RKO (cell line): Measurements from ENCODE around the gene ASB6.

ENCODE experiments used
- DNase-seq: peaks from one replicate; pipeline ENCODE4 v3.0.0-alpha.2; 2016; ENCODE audit warnings: low spot score

ASB6 gene, protein sequence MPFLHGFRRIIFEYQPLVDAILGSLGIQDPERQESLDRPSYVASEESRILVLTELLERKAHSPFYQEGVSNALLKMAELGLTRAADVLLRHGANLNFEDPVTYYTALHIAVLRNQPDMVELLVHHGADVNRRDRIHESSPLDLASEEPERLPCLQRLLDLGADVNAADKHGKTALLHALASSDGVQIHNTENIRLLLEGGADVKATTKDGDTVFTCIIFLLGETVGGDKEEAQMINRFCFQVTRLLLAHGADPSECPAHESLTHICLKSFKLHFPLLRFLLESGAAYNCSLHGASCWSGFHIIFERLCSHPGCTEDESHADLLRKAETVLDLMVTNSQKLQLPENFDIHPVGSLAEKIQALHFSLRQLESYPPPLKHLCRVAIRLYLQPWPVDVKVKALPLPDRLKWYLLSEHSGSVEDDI

DNA sequence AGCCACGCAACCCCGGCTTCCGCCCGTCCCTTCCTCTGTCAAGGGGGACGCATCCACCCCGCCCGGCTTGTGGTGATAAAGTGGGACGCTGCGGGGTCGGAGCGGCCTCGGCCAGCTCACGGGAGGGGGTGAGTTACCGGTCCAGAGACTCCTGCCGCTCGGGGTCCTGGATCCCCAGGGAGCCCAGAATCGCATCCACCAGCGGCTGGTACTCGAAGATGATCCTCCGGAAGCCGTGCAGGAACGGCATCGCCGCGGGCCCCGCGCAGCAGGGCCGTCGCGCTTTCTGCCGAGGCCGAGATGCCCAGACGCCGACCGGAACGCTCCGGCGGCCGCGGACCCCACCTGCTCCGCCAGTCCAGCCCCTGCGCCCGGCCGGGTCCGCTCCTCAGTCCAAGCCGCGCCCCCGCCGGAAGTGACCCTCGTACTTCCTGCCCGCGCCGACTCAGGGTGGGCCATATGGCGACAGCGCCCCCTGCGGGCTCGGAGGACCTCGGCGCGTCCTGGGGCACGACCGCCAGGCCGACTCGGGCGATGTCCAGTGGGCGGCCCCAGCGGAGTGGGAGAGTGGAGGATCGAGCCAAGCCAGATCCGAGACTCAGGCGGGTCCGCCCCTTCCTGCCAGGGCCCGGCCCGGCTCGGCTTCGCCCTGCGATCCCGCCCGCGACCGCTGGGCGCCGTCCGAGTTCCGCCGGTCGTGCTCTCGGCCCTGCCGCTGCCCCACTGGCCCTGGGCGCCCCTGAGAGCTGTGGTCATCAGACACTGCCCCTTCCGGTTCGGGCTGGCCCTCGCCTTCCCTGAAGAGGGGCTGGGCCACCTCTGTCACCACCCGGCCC is at the start of gene ASB6:
Gene ASB6, minus strand, starts transcription at position 402 of the 836 bp plus-strand sequence. Its CDS starts 152 bp downstream, at position 250.
- peak; percentile 99 for DNase-seq

DNA sequence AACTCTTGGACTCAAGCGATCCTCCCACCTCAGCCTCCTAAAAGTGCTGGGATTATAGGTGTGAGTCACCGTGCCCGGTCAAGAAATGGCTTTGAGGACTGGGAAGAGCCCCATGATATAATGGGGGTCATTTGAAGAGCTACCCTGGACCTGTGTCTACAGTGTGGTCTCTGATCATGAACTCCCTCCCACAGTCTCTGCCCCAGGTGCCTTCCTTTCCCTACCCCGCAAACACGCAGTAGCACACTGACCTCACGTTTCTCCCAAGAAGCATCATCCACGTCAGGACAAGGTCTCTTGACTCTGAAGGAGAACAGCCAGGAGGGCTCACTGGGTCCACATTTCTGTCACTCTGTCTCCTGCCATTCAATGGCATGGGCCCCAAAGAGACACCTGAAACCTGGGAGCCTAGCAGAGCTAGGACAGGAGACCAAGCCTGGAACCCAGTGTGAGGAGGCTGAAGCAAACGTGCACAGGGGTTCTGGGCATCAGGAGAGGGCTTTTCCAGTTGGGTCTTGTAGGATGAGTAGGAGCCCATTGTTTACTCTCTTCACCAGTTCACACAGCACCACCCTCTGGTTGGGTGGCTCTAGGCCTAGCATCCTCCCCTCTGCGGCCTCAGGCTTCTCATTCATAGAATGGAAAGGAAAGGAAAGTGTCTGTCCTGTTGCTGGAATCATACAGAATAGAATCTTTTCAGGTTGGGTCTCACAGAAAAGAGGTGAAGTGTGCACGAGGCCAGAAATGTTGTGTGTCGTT is 46.5 kb upstream of the ASB6 start:
- no peak for DNase-seq

DNA sequence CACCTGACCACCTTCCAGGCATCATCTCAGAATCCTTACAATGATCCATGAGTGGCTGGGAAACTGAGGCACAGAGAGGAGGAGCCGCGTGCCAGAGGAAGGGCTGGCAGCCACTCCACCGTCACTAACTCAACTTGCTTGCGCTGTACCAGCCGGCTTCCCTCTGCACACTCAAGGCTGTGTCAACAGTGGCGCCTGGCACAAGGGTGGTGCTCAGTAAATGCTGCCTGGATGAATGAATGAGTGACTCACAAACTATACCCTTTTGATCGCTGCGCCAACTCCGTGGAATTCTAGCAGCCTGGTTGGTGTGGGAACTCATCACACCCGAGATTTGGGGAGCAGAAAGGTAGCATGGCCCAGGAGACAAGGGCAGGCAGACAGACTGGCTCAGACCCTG is 45.4 kb upstream of the ASB6 start:
- no peak for DNase-seq

DNA sequence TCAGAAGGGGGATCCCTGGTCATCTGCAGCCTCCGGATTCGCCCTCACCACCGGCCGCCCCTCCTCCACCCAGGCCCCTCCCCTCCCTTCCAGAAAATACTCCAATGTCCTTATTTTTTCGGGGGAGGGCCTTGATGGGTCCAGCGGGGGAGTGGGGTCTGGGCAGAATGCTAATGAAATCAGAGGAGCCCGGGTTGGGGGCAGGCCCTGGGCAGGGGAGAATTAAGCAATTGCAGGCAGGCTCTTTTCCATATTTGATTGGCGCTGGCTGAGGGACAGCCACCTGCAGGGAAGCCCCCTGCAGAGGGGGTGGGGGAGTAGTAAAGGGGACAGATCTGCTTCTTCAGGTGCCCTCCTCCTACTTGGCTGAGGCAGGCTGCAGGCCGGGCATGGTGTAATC is 44.8 kb upstream of the ASB6 start:
- no peak for DNase-seq

DNA sequence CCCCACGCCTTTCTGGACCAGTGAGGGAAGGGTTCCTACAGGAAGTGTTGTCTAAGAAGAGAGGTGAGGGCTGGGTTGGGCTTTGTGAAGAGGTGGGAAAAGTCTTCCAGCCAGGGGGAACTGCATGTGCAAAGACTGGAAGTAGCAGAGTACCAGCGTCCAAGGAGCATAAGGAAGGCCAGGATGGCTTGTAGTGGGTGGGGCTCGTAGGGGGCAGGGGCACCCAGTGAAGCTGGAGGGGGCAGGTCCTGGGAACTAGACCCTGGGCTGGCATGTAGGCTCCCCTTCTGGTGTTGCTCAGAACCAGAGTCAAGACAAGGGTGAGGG is 43.9 kb upstream of the ASB6 start:
- no peak for DNase-seq

DNA sequence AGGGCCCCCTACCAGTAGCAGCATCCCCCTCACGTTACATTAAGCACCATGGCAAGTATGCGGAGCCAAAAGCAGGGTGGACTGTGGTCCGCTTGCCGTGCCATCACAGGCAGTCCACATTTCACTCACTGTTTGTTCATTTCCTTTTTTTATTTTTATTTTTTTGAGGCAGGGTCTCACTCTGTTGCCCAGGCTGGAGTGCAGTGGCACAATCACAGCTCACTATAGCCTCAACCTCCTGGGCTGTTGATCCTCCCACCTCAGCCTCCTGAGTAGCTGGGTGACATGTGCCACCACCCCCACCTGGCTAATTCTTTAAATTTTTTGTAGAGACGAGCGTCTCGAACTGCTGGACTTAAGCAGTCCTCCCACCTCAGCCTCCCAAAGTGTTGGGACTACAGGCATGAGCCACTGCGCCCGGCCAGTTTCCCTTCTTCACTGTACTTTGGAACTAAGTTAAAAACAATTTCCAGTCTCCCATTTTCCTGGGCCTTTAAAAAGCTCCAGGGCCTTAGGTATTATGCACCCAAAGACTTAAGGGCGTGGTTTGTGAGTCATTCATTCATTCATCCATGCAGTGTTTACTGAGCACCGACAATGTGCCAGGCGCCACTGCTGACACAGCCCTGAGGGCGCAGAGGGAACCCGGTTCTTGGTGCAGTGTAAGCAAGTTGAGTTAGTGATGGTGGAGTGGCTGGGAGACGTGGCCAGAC is 43.4 kb upstream of the ASB6 start:
- DNase-seq: peak; percentile 80

DNA sequence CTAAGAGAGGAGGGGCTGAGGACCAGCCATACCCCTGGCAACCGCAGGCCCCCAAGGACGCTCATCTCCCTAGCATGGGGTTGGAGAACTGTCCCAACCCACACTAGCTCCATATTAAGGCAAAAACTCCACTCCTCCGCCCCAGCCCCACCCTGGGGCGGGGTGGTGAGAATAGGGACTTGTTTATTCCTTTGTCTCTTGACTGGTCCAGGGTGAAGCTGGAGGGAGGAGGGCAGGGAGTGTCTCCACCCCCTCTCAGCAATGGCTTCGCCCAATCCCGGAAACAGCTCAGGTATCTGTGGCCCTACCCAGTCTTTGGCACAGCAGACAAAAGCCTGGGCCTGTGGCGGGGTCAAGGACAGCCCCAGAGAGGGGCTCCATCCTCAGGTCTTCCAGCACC is 40.4 kb upstream of the ASB6 start:
- no peak for DNase-seq

DNA sequence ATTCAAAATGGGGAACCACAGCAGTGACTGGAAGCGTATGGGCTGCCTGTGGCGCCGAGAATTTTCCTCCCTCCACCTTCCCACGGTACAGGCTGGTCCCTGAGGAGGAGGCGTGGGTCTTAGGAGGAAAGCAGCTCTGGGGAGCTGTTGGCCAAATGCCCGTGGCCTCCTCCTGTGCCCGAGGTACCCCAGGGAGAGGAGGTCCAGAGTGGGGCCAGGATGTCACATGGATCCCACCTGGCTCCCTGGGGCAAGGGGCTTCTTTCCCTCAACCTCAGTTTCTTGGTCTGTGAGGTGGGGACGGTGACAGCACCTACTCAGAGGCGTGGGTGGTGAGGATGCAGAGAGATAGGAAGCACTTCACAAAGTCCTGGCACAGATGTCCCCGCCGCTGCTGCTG is 40.0 kb upstream of the ASB6 start:
- no peak for DNase-seq

DNA sequence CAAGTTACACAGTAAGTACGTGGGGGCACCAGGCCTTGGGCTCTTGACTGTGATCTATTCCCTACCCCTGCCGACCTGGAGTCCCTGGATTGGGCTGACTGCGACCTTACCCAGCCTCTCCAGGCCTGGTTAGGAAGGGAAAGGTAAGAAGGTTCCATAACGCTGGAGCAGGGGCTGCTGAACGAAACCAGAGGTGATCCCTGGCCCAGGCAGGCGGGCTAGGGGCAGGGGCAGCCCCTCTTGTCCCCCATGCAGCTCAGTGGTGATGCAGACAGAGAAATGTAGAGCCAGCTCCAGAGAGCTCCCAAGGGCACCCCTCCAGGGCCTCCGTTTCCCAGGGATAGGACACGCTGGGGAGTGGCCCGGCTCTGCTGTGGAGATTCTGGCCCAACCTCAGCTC is 37.6 kb upstream of the ASB6 start:
- DNase-seq: no peak

DNA sequence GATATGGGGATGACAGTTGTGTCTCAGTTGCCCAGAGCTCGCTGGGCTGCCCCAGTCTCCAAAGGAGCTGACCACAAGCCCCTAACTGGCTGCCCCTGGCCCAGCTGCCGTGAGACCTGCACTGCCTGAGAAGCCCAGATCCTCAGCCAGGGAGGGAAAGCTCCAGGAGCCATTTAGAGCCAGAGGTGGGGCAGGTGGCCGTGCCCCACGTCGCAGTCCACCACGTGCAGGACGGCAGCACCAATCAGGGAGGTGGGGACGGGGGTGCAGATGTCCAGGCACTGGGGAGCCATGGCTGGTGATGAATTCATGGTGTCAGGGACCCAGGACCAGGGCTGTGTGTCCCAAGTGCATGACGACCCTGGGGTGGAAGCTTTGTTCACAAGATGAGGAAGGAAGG is 36.9 kb upstream of the ASB6 start:
- no peak for DNase-seq

DNA sequence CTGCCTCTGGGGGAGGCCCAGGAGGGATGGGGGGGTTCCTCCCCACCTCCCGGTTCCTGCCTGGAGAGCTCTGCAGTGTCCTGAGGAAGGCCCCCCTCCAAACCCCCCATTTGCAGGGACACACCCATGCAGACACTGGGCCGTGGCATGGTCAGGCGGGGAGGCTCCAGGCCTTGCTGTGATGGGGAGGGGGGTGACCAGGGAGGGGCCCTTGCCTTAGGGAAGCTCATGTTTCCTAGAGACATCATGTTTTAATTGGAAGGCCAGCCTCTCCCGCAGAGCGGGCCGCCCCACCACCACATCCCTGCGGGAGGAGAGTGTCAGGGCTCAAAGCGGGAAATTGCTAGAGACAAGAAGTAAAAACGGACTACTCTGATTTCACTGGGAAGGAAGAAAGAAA is 35.5 kb upstream of the ASB6 start:
- no peak for DNase-seq

DNA sequence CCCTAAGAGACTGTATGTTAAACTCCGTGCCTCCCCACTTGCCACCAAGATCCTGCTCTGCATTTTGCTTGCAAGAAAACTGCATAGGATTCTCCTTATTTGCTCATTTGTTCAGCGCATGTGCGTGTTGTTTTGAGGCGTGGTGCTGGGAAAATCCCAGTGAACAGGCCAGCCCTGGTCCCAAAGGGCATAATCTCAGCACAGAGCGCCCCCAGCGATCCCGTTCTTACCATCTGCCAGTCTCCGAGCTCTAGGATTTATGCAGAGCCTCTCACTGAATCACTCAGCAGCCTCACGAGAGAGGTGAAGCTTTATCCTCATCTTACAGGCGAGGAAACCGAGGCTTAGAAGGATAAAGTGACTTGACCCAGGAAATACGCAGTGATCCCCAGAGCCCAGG is 35.0 kb upstream of the ASB6 start:
- DNase-seq: no peak

DNA sequence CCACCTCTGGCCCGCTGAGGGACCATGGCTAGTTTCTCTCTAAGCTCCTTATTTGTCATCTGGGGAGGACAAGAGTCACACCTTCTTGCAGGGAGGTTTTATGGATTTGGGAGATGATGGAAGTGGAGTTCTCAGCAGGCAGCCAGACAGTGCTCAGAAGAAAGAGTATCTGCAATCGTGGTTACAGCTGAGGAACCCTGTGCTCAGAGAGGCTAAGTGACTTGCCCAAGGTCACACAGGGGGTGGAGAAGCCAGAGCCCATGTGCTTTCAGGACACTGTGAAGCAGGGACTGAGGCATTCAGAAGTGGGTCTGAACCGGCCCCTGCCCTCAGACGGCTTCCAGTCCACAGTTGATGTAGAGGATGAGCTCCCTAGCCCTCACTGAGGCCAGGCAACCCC is 34.3 kb upstream of the ASB6 start:
- DNase-seq: no peak

DNA sequence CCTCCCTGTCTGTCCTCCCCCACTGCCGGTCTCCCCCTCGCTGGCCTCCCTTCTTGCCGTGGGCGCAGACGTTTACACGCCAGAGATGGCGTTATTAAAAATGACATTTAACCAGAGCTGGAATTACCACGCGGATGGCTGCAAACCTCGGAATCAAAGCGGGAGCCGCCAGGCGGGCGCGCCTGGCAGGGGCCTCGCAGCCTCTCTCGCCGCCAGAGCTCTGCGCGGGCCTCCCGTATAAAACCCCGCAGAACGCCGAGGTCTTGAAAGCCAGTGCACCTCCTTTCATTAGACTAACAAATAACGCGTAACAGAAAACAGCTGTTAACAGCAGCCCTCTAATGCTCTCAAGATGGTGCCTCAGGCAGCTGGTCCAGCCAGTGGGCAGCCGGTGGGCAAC is 33.7 kb upstream of the ASB6 start:
- no peak for DNase-seq

DNA sequence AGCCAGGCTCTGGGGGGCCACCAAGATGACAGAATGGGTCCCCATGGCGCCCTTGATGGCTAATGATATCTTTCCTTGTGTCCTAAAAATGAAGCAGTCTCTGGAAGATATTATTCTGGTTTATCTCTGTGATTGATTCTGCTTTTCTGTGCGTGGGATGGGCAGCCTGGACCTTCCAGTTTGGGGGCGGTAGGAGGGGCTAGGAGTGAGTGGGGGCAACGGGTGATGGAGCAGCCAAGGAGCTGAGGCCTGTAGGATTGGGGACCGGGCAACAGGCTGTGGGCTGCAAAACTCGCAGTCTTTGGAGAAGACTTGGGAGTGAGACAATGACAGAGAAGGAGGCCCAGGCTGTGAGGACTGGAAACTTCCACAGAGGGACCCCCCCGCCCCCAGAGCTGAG is 32.3 kb upstream of the ASB6 start:
- DNase-seq: no peak

DNA sequence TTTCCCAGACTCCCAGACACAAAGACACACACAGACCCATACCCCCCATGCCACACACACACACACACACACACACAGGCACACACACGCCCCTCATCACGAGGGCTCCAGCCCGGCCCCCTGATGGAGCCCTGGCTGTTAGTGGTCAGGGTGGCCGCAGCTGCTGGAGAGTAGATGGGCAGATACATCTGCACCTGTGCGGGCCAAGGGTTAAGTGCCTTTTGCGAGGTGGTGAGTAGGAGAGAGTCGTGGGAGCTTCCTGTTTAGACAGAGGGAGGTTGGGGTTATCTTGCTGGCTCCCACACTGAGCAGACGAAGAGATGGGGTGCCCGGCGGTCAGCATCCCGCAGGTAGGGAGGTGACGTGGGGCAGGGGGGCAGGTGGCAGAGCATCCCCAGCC is 31.7 kb upstream of the ASB6 start:
- no peak for DNase-seq

DNA sequence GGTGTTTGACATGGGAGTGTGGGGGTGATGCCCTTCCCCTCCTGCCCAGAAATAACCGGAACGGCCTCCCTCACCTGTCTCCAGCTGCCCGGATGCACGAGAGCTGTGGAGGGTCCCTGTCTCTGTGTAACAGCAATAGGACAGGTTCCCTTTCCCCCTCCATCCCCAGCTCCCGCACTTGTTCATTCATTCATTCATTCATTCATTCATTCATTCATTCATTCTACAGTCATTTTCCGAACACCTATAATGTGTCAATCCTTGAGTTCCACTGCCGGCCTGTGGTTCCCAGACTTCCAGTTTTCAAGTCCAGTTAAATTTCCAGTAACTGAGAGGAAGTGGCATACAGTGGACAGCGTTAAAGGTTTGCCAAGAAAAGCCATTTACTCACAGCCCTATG is 30.8 kb upstream of the ASB6 start:
- DNase-seq: no peak

DNA sequence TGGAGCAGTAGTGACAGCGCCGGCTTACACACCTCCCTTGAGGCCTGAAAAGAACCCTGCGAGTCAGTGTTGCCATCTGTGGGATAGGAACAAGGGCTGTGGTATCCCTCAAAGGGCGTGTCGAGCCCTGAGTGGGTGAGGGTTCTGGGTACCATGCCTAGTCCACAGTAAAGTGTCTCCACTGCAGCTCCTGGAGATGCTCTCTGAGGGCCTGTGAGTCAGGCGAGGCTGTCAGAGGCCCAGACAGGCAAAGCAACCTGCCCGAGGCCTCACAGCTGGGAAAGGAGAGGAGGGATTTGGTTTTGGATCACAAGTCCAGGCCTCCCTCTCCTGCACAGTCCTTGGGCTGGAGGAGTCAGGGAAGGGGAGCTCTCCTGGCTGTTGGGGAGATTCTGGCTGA is 29.6 kb upstream of the ASB6 start:
- DNase-seq: no peak

DNA sequence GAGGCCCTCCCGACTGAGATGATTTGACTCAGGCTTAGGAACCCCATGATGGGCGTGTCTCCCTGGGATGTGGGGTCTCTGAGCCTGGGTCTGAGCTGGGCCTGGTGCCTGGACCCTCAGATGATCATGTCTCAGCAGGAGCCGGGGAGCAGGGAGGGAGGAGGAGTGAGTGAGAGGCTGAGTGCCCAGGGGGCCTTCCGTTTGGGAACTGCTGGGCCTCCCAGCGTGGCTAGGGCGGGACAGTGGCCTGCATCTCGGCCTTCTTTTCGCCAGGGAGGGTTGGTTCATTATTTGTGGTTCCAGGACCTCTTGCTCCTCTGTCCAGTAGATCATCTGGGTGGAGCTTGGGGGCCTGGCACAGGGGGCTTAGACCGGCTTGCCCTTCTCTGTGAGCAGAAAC is 29.1 kb upstream of the ASB6 start:
- DNase-seq: no peak

DNA sequence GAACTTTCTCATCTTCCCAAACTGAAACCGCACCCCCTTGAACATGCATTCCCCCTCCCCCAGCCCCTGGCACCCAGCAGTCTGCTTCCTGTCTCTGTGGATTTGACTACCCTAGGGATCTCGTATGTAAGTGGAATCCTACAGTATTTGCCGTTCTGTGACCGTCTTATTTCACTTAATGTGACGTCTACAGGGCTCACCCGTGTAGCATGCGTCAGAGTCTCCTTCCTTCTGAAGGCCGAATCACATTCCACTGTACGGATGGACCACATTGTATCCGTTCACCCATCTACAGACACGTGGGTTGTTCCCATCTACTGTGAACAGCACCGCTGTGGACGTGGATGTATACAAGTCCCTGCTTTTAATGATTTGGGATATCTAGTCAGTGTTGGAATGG is 28.0 kb upstream of the ASB6 start:
- DNase-seq: no peak

DNA sequence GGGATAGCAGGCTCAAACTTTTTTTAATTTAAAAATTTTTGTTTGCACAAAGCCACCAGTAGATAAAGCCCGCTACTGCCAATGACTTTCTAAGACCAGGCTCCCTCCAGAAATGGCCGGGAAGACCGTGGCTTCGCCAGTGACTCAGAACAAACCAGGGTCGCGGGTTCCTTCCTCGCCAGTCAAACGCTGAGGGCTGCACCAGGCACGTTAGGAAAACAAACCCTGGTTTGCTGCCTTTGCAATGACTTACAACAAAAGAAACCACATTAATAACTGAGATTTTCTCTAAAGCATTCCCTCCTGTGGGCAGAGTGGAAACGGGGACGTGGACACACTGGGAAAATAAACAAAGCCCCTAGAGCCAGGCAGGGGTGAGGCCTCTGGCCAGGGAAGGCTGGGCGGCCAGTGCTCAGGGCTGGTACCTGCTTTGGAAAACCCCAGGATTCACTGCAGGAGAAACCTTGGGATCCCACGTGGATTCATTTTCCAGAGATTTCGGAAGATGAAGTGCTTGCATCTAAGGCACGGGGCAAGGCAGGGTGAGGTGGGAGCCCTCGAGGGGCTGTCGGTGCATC is 27.3 kb upstream of the ASB6 start:
- no peak for DNase-seq

DNA sequence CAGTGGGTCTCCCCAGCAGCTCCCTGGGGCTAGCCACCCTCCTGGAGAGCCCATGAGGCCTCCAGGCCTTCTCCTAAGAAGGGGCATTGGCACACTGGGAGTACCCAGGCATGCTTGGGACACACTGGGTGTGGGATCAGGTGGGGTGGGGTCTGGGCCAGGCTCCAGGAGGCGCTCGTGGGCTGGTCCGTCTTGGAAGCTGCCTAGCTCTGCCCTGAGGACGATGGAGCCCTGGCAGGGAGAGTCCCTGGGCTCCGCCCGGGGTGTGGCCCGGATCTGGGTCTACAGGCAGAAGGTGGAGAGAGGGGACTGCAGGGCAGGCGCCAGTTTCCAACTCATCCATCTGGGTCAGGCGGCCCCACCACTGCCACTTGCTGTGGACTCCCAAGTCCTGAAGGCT is 25.9 kb upstream of the ASB6 start:
- DNase-seq: no peak
